Peyer's patch (tissue), 4 donors: Measurements from ENCODE around the gene KIAA1755. TPM values are rescaled to one million over a fixed set of nuclear protein-coding genes. Genes with fewer than 3 reads are reported as not detected.

Source experiments
- DNase-seq, 3 donors: peaks; one replicate each; pipeline ENCODE4 v3.0.0-alpha.2; 2017 to 2019
- H3K27ac ChIP-seq, 4 donors: fragments of 200-600 bp; sonication (generic); one replicate each; pipeline ENCODE4 v1.5.1; 2016 to 2019
- H3K27me3 ChIP-seq, 2 donors: fragments of 200-600 bp; sonication (generic); one replicate each; pipeline ENCODE4 v1.5.1; 2019
- H3K36me3 ChIP-seq, 3 donors: fragments of 200-600 bp; sonication (generic); one replicate each; pipeline ENCODE4 v1.5.1; 2016 to 2019
- H3K4me1 ChIP-seq, 4 donors: fragments of 200-600 bp; sonication (generic); one replicate each; pipeline ENCODE4 v1.5.1; 2016 to 2019
- H3K4me3 ChIP-seq, 4 donors: fragments of 200-600 bp; sonication (generic); 1 replicate in 3 of 4; 2 replicates in 1 of 4; pipeline ENCODE4 v1.5.1; 2016 to 2019; ENCODE audit warnings: mild to moderate bottlenecking in 1 of 4
- H3K9me3 ChIP-seq, 4 donors: fragments of 200-600 bp; sonication (generic); one replicate each; pipeline ENCODE4 v1.5.1; 2016 to 2019; ENCODE audit warnings: mild to moderate bottlenecking in 1 of 4
- CTCF ChIP-seq, 6 experiments: fragments of 450-650 bp in 4 of 6; fragments of 200-600 bp in 2 of 6; sonication (generic) in 1 of 6; IDR thresholded peaks; one replicate each; pipeline ENCODE4 v1.5.1; 2017 to 2019; ENCODE audit warnings: antibody characterized with exemption in 6 of 6, mild to moderate bottlenecking in 3 of 6, moderate library complexity in 1 of 6
- POLR2A ChIP-seq, 2 donors: fragments of 450-650 bp; IDR thresholded peaks; one replicate each; pipeline ENCODE4 v1.5.1; 2017; ENCODE audit warnings: antibody characterized with exemption in 2 of 2, mild to moderate bottlenecking in 2 of 2, moderate library complexity in 2 of 2
- total RNA-seq, 4 donors: library from RNA; depleted of rRNA; stranded (reverse); fragments of >200 nt; gene quantifications; one replicate each; pipeline ENCODE4 v1.1.0, GENCODE V29; 2016

KIAA1755 gene
- total RNA-seq, 4 donors from 2014 or later: 0.35 to 4.1 (median 2.0) TPM

- DNase-seq: peak in 1 of 3 donors; percentile 41
- no peaks in the 10 kb centered on the region for H3K36me3 ChIP-seq
- H3K27me3 ChIP-seq: no peaks in the 10 kb centered on the region
- no peak for TF ChIP-seq POLR2A (IDR thresholded peaks at IDR 0.05)
- H3K4me1 ChIP-seq: no peaks in the 10 kb centered on the region
- H3K27ac ChIP-seq: no peak overlapping the region
- H3K4me3 ChIP-seq: no peak overlapping the region
- no peaks in the 10 kb centered on the region for H3K9me3 ChIP-seq
Measured at GRCh38 chr20:38187517-38187916, 73.0 kb downstream of the KIAA1755 start.

- TF ChIP-seq POLR2A (IDR thresholded peaks at IDR 0.05): no peak
- TF ChIP-seq CTCF (IDR thresholded peaks at IDR 0.05): no peak
- Histone ChIP-seq H3K4me1 (no peaks in the 10 kb centered on the region), H3K4me3 (no peak overlapping the region), H3K27ac (no peak overlapping the region), H3K27me3 (no peaks in the 10 kb centered on the region), H3K36me3 (no peaks in the 10 kb centered on the region), H3K9me3 (no peaks in the 10 kb centered on the region)
- no peak for DNase-seq
Measured at GRCh38 chr20:38186788-38187221, 73.7 kb downstream of the KIAA1755 start.

GRCh38 chr20:38184101-38184500 lies 76.4 kb downstream of the KIAA1755 start:
- Histone ChIP-seq H3K27me3 (no peaks in the 10 kb centered on the region), H3K4me1 (no peaks in the 10 kb centered on the region), H3K27ac (no peak overlapping the region), H3K36me3 (no peaks in the 10 kb centered on the region), H3K4me3 (no peak overlapping the region), H3K9me3 (no peaks in the 10 kb centered on the region)
- TF ChIP-seq CTCF (IDR thresholded peaks at IDR 0.05): no peak
- no peak for TF ChIP-seq POLR2A (IDR thresholded peaks at IDR 0.05)
- DNase-seq: no peak

- H3K4me3 ChIP-seq: no peak overlapping the region
- no peaks in the 10 kb centered on the region for H3K9me3 ChIP-seq
- no peak for TF ChIP-seq POLR2A (IDR thresholded peaks at IDR 0.05)
- TF ChIP-seq CTCF (IDR thresholded peaks at IDR 0.05): no peak
- H3K36me3 ChIP-seq: no peaks in the 10 kb centered on the region
- no peaks in the 10 kb centered on the region for H3K27me3 ChIP-seq
- DNase-seq: no peak
- no peaks in the 10 kb centered on the region for H3K4me1 ChIP-seq
- no peak overlapping the region for H3K27ac ChIP-seq
Measured at GRCh38 chr20:38181971-38182370, 78.6 kb downstream of the KIAA1755 start.

GRCh38 chr20:38181207-38181801 lies 79.2 kb downstream of the KIAA1755 start:
- Histone ChIP-seq H3K36me3 (no peaks in the 10 kb centered on the region), H3K4me1 (no peaks in the 10 kb centered on the region), H3K27ac (no peak overlapping the region), H3K9me3 (no peaks in the 10 kb centered on the region), H3K4me3 (no peak overlapping the region), H3K27me3 (no peaks in the 10 kb centered on the region)
- TF ChIP-seq POLR2A (IDR thresholded peaks at IDR 0.05) (no peak), CTCF (IDR thresholded peaks at IDR 0.05) (no peak)
- DNase-seq: peak in 1 of 3 donors; percentile 27

- no peaks in the 10 kb centered on the region for H3K36me3 ChIP-seq
- no peak for TF ChIP-seq POLR2A (IDR thresholded peaks at IDR 0.05)
- TF ChIP-seq CTCF (IDR thresholded peaks at IDR 0.05): no peak
- no peak overlapping the region for H3K27ac ChIP-seq
- no peak for DNase-seq
- no peak overlapping the region for H3K4me3 ChIP-seq
- no peaks in the 10 kb centered on the region for H3K27me3 ChIP-seq
- H3K9me3 ChIP-seq: no peaks in the 10 kb centered on the region
- no peaks in the 10 kb centered on the region for H3K4me1 ChIP-seq
Measured at GRCh38 chr20:38180781-38181180, 79.8 kb downstream of the KIAA1755 start.
